ENCODE data around the gene CYBA.

CYBA gene

DNA sequence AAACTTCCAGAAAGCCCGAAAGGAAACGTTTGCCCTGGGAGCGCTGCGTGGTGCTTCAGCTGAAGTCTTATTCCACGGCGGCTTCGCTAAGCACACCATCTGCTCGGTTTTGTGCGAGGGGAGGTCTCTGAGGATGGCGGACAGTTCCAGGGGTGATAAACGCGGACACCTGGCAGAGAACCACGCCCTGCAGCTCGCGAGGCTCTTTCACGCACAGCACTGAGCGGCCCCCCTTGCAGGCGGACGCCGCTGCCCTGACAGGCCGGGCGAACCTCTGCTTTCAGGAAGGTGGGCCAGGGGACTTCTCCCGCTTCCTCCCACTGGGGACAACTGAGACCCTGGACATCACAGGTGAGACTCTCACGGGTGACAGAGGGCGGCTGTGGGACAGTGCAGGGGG lies 8.3 kb upstream of the CYBA start:
- no peak for DNase-seq

DNA sequence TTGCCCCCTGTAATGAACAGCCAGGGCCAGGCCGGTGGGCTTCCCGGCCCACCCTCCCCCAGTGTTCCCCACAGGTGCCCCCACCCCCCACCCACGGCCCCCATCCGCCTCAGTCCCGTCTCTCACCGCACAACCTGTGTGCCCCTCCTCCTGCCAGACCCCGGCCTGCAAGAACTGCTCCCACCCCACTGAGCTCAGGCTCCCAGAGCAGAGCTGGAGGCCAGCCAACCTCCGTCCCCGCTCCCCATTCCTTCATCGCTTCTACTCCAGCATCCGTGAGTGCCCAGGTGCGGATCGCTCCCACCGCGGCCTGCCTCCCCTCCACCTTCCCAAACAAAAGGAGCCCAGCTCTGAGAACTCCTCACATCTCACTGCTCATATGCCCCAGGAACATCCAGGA lies 7.9 kb upstream of the CYBA start:
- DNase-seq: no peak

DNA sequence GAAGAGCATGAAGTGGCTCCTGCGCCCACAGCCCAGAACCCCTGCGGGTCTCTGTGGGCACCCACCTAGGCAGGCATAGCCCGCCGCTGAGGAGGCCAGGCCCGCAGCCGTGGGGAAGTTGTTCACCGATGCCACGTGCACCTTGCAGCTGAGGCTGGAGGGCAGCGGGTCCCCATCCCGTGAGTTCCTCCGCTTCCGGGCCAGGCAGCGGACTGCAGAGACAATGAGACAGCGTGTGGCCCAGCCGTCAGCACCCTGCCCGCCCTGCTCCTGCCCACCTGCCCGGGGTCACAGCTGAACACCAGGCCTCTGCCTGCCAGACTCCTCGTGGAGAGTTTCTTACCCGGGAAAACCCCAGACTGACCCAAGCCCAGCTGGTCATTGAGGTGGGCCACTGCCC lies 6.5 kb upstream of the CYBA start:
- no peak for DNase-seq

DNA sequence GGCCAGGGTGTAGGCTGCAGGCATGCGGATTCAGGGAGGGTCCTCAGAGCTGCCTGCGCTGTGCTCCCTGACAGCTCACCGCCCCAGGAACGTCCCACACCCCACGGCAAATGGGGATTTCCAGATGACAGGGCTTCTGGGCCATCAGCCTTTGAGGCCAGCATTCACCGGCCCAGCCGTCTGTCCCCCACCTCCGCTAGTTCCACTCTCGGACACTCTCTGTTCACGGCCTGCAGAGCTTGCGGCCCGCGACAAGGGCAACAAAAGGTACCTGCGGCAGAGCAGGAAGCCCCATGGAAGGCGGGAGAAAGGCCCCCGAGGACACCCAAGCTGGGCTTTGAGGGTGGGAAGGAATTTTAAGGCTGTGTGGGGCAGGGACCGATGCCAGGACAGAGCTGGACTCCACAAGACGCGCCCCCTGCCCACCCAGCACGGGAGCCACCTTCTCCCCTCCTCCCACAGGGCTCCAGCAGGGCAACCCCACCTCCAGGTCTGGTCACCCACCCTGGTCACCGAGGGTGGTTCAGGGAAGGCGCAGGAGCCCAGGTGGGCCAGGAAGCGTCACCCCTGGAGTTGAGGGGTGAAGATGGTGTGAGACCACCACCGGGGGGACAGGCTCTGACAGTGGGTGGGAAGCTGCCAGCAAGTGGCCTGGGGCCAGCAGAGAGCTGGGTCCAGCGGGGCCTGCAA lies 5.6 kb upstream of the CYBA start:
- DNase-seq: no peak

DNA sequence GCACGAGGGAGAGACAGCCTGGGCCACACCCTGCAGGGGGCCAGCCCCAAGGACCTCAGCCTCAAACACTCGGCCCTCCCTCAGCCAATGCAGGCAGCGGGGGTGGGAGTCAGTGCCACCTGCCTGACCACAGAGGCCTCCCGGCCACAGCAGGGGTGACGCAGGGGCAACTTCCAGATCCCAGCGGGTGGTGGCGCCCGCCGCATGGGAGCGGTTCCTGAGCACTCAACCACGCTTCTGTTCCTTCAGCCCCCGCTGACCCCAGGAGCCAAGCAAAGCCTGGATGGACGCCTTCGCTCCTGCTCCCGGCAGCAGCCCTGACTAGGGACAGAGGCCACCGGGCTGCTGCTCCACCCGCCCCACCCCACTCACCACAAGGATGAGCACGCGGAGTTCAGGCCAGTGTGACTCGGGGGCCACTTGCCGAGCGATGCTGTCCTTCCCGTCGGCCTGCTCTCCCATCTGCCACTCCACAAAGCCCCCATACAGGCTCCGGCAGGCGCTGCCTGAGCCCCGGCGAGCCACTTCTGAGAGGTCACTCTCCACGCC lies 5.0 kb upstream of the CYBA start:
- DNase-seq: no peak

DNA sequence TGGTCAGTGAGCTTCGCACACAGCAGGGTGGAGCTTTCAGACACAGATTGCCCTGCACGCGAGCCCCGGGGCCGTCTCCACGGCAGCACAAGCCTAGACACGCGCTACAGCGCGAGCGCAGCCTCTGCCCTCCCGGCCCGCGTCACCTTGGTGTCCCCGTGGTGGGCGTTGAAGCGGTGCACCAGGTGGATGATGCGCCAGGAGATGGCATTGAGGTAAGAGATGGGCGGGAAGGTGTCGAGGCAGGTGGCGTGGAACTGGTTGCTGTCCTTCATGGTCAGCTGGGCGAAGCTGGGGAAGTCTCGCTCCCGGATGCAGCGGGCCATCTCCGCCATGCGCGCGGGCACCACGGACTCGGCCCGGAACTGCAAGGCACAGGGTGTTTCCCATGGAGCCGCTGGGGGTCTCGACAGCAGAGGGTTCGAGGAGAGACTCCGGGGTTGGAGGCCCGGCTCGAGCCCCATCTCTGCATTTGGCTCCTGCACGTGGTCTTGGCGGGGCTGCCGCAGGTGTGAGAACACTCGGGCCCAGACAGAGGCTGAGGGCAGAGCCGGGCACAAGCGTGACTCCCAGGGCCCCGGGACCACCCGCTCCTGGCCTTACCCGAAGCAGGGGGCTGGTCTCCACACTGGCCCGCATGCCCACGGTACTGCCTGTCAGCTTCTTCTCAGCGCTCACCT lies 4.3 kb upstream of the CYBA start:
- DNase-seq: no peak

DNA sequence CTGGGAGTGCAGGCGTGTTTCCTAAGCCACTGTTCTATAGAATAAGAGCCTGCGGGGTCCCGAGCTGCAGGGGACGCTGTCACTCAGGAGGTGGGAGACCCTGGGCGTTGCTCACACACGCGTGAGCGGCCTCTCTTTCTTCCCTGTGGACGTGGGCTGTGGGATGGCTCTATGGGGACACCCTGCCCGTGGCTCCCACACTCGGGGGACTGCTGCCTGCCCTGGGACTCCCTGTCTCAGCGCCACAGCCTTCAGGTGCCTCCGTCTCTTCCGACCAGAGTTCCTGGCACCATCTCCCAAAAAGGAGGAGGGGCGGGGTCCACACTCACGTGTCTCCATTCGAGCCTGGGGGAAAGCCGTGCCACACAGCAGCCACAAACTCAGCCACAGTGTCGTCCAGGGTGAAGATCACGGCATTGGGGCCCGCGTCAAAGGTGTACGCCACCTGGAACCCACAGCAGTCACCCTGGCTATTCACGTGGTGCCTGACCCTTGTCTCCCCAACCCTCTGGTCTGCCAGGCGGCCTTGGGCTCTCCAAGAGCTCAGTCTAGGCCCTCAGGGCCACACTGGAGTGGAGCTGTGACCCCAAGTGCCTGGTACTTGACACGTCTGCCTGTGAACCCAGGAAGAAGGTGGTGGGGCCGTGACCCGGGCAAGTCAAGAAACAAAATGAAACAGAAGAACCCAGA lies 3.7 kb upstream of the CYBA start:
- no peak for DNase-seq

DNA sequence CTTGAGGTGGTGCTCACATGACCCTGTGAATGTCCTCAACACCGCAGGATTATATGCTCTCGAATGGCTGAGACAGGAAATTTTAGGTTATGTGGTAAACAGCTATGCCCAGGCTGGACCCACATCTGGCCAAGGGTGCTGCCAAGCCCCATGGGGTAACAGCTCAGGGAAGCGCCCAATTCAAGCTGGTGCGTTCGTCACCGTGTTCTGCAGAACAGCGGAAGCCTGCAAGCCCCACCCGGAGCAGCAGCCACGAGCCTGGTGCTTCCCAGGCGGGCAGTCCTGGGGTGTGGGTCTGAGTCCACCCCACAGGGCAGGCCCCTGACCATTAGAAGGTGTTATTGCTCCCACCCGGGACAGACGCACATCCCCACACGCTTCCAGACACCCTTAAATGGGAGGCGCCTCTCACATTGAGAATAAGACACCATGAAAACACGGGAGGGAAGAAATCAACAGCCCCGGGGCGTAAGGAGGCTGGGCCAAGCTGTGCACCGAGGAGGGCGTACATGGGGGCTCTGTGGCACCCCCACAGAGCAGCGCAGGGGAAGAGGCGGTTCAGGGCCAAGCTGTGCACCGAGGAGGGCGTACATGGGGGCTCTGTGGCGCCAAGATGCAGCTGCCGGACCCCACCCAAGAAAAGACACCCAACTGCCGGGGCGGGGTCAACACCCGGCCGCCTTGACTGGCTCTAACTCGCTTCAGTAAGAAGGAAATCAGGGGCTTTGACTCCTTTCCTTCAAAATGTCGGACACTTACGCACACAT lies 2.9 kb upstream of the CYBA start:
- no peak for DNase-seq

DNA sequence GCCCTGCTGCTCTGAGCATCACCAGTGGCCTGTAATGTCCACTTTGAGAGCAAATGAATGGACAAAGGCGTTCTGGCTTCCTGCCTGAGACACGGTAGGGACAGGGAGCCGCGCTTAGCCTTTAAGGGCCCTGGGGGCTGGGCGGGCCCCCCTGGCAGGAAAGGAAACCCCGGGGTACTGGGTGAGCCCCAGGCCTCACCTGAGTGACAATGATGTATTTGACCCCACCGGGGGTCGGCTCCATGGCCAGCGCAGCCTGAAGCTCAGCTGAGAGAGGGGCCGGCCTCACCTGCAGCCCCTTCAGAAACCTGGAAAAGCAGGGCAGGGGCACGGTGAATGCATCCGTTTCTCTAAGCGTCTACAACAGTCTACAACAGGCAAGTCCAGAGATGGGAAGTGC lies 2.2 kb upstream of the CYBA start:
- DNase-seq: no peak

DNA sequence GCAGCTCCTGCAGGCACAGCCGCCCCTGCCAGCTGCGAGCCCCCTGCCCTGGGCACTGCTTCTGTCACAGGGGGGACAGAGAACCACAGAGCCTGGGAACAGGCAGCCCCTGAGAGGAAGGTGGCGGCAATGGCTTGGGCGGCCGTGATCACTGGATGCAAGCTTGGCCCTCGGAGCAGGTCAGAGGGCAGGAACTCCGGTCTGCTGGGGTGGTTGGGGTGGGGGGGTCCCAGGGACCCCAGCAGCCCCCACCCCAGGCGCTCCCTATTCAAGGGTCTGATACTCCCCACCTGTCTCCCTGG lies 1.9 kb upstream of the CYBA start:
- no peak for DNase-seq

DNA sequence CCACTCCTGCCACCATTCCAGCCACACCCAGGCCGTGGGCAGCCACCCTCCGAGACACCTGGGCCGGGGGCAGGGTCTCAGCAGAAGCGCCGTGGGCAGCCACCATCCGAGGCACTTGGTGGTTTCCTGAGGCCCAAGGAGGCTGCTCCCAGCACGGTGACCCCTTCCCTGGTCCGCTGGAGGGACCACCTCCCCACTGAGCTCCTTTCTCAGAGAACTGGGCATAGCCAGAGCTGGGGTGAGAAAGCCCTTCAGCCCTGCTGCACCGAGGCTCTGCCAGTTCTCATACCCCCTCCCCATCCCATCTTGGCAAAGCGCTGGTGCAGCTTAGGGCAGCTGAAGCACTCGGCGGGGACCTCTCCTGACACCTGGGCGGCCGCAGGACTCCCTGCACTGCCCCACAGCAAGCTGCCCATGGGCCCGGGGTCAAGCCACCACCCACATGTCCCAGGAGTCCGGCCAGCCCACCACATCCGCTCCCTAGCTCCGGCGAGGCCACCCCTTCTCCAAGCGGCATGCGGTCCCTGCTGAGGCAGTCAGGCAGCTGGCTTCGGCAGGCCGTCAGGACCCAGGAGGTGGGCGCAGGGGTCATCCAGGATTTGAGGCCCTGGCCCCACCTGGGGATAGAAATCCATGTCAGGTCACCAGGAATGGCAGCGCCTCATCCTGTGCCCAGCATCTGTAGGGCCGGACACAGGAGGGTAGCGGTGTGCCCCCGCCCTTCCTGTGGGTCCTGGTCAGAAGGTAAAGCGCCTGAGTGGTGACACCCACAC lies 1.3 kb upstream of the CYBA start:
- DNase-seq: no peak

DNA sequence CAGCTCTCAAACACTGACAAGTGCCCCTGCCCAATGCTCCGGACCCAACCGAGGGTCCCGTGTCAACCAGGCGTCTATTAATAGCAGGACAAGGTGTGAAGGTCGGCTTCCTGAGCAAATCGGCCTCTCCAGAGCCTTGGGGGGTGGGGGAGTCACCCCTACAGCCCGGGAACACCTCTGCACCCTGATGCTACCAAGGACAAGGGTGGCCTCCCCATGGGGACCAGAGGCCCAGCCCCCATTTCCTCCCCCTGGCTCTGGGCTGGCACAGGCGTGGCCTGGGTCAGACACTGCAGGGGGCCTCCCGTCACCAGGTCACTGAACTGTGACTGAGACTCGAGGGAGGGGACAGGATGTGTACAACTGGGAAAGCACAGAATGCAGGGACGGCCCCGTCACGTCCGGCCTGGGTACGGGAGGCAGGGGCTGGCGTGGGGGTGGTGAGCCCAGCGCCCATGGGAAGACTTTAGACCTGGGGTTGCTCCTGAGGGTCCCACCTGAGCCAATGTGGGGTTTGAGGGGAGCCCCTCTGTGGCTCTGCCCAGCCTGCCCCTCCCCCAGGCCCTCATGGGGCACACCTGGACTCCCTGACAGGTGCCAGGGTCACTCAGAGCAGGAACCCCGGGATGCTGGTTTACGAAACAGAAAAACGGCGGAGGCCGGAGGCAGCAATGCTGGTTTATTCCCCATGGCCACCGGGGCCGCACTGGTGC lies 579 bp upstream of the CYBA start:
- DNase-seq: no peak

DNA sequence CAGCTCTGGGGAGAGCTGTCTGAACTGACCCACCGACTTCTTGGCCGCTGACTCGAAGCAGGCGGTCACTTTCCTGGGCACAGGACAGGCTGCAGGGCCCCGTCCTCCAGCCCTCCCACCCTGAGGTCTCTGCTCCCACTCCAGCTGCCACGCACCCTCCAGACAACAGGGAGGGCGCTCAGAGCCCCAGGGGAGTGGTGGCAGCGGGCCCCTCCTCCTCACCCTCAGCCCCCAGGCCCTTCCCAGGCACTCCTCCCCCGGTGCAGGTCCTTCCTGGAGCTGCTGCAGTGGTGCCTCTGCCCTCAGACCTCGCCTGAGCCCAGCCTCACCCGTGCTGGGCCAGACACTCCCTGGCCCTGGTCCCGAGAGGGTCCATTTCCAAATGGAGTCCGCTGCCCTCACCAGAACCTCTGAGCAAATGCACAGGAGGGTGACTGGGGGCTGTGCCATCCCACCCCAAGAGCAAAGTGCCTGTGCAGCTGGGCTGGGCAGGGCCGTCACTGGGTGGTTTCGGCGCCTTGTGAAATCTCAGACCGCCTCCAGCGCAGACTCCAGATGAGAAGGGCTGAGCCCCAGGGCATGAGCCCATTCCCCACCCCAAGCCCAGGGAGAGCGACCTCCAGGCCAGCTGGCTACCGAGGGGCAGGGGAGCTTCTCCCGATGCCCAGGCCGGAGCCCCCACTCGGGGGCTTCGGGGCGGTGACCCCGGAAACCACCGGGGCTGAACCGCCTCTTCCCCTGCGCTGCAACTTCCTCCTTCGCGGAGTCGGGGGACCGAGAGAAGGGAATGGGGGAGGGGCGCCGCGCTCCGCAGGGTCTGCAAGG lies 717 bp downstream of the CYBA start:
- DNase-seq: no peak

DNA sequence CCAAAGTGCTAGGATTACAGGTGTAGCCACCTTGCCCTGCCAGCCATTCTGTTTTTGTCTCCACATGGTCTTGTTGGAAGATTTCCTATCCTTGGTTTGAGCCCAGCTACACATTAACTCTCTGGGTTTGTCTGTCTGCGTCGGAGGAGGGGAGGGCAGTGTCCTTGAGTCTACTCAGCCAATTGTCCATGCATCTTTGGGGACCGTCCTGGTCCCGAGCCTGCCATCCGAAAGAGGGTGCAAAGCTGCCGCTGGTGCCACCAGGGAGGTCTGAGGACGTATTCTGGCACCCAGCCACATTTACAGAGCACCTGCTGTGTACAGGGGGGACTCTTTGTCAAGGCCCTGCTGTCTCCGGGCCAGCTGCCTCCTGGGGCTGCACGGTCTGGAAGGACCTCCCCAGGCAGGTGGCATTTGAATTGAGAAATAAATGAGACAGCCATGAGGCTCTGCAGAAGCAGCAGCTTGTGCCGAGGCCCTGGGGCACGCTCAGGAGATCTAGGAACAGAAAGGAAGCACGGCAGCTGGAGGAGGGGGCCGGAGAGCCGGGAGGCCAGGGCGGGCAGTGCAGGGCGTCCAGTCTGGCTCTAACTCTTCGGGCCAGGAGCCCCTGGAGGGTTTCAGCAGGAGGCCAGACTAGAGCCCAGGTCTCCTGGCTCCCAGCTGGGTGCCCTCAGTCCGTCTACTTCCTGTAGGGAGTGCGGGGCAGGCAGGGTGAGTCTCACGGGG lies 1.5 kb downstream of the CYBA start:
- no peak for DNase-seq

DNA sequence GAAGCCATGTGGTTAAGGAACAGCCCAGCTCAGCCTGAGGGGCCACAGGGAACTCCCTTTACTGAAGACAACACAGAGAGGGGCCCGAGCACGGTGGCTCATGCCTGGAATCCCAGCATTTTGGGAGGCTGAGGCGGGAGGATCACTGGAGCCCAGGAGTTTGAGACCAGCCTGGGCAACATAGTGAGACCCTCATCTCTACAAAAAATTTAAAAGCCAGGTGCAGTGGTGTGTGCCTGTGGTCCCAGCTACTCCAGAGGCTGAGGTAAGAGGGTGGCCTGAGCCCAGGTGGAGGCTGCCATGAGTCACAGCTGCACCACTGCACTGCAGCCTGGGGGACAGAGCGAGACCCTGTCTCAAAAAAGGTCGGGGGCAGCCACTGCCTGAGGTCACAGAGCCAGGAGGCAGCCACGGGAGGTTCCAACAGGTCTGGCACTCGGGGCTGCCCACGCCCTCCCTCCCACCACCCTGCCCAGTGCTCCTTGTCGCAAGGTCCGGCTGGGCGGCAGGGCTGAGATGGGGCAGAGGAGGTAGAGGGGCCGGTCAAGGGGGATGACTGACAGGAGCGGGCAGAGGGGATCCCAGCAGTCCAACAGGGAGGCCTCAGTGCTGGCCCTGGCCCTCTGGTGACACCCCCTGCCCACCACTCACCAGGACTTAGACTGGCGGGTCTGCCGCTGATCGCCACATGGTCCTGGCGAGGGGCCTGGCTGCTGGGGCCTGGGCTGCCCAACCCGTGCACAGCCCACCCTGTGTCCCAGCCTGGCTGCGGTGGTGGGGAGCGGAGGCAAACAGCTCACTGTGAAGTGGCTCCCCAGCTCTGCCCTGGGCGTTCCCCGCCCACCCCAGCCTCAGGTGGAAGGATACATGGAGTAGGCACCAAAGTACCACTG lies 3.4 kb downstream of the CYBA start:
- DNase-seq: no peak

DNA sequence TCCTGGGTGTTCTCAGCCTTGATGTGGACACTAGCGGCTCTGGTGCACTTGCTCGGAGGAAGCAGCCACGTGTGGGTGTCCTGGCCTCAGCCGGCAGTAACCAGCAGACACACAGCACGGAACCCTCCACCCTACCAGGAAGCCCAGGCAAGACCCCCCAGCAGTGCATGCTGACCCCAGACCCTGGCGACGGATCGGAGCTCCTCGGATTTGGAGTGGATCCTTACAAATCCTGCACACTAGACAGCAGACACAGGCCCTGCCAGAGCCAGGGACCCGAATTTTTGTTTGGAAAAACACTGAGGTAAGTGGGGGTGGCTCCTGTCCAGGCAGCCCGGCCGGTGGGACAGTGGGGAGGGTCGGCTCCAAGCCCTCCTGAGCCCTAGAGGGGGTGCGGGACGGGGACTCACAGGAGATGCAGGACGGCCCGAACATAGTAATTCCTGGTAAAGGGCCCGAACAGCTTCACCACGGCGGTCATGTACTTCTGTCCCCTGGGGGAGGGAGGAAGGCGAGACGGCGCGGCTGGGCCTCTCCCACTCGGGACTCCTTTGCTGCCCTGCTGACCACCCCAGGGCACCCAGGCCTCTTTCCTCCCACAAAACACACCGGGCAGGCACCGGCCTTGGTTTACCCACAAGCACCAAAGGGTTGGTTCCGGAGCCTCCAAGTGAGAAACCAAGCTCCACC lies 4.4 kb downstream of the CYBA start:
- DNase-seq: no peak

DNA sequence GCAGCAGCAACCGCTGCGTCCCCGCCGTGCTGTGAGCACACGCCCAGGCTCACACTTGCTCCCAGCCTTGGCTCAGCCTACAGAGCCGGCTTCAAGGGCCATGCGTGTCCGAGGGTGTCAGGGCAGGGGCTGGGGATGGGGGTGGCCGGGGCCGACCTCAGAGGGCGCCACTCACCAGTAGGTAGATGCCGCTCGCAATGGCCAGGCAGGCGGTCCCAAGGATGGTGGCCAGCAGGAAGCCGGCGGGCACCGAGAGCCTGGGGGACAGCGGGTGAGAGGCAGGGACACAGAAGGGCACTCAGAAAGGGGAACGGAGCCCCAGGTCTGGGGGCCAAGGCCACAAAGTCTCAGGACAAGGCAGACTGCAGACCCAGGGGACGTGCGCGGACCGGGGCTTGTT lies 4.9 kb downstream of the CYBA start:
- no peak for DNase-seq

DNA sequence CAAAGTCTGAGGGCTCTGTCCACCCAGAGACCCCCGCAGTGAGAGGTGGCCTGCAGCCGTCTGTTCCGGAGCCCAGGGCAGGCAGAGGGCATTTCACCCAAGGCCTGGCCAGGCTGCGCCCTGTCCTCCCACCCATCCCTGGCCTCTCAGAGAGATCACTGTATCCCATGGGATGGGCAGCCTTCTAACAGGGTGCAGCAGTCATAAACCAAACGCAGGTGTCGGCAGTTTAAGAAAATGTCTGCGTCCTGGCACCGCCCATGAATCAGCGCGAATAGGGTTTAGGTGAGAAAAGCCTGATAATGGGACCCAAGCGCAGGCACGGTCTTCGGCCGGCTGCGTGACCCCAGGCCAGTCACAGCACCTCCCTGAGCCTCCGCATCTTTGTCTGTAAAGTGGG lies 5.4 kb downstream of the CYBA start:
- no peak for DNase-seq

DNA sequence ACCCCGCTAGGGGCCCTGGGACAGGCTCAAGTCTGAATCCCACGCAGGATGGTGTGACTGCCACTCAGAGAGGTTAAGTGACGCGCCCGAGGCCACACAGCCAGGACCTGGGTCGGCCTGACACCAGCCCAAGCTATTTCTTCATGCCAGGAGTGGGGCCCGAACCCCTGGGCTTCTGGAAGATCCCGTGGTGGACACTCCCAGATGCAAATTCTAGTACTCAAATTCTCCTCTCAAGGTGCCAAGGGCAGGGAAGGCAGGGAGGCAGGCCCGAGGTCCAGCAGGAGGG lies 7.3 kb downstream of the CYBA start:
- no peak for DNase-seq

Data from GOT3 (cell line).